ENCODE results near the gene PRDM4.
"Not testable (repeated sequence)": the region's sequence is repeated elsewhere in the genome, so short reads cannot be mapped to it uniquely, and the experiment has no call there.

The PRDM4 gene

GRCh38 chr12:107732365-107732764, 28.6 kb downstream of the PRDM4 start:
- peaks cover 46% of the 10 kb centered on the region for H3K36me3 ChIP-seq (ENCODE audit: insufficient read depth, low read length)
- no peaks in the 10 kb centered on the region for H3K27me3 ChIP-seq (ENCODE audit: insufficient read depth, low read length, poor library complexity)
- H3K27ac ChIP-seq (ENCODE audit: low read length), result no peak overlapping the region
- ATAC-seq (ENCODE audit: insufficient read depth, low read depth) (peak; percentile 24; the same call in 1 of the 3 replicates), DNase-seq (no peak)
- H3K79me2 ChIP-seq (ENCODE audit: insufficient read depth, low read length), result no peaks in the 10 kb centered on the region
- no peaks in the 10 kb centered on the region for H3K4me1 ChIP-seq (ENCODE audit: insufficient read depth, low read length)
- no peaks in the 10 kb centered on the region for H4K20me1 ChIP-seq (ENCODE audit: insufficient read depth, low read length)
- H3K9ac ChIP-seq (ENCODE audit: low read depth, low read length), result no peak overlapping the region
- TF ChIP-seq CTCF (IDR thresholded peaks at IDR 0.05; ENCODE audit: borderline replicate concordance, extremely low read depth, low read length, poor library complexity, severe bottlenecking) (no peak), EZH2 (IDR thresholded peaks at IDR 0.05; ENCODE audit: borderline replicate concordance, low read depth, low read length, severe bottlenecking) (no peak)
- H2AFZ ChIP-seq (ENCODE audit: low read depth, low read length), result no peak overlapping the region
- no peak overlapping the region for H3K4me2 ChIP-seq (ENCODE audit: insufficient read depth, low read length)
- no peak overlapping the region for H3K4me3 ChIP-seq (ENCODE audit: low read depth in 1 of 2, low read length in 2 of 2)
- no peaks in the 10 kb centered on the region for H3K9me3 ChIP-seq (ENCODE audit: insufficient read depth, low read length, severe bottlenecking)

- no peaks in the 10 kb centered on the region for H3K4me1 ChIP-seq (ENCODE audit: insufficient read depth, low read length)
- no peak for ATAC-seq (ENCODE audit: insufficient read depth, low read depth)
- no peak overlapping the region for H2AFZ ChIP-seq (ENCODE audit: low read depth, low read length)
- H3K36me3 ChIP-seq (ENCODE audit: insufficient read depth, low read length), result peaks cover 36% of the 10 kb centered on the region
- H3K4me3 ChIP-seq (ENCODE audit: low read depth in 1 of 2, low read length in 2 of 2), result no peak overlapping the region
- no peaks in the 10 kb centered on the region for H3K27me3 ChIP-seq (ENCODE audit: insufficient read depth, low read length, poor library complexity)
- no peaks in the 10 kb centered on the region for H3K79me2 ChIP-seq (ENCODE audit: insufficient read depth, low read length)
- no peak overlapping the region for H3K9ac ChIP-seq (ENCODE audit: low read depth, low read length)
- no peaks in the 10 kb centered on the region for H4K20me1 ChIP-seq (ENCODE audit: insufficient read depth, low read length)
- no peak for TF ChIP-seq EZH2 (IDR thresholded peaks at IDR 0.05; ENCODE audit: borderline replicate concordance, low read depth, low read length, severe bottlenecking)
- TF ChIP-seq CTCF (IDR thresholded peaks at IDR 0.05; ENCODE audit: borderline replicate concordance, extremely low read depth, low read length, poor library complexity, severe bottlenecking), result no peak
- H3K27ac ChIP-seq (ENCODE audit: low read length), result no peak overlapping the region
- no peak overlapping the region for H3K4me2 ChIP-seq (ENCODE audit: insufficient read depth, low read length)
- no peak for DNase-seq
- no peaks in the 10 kb centered on the region for H3K9me3 ChIP-seq (ENCODE audit: insufficient read depth, low read length, severe bottlenecking)
Observed at GRCh38 chr12:107731366-107731765, 29.6 kb downstream of the PRDM4 start.

DNA sequence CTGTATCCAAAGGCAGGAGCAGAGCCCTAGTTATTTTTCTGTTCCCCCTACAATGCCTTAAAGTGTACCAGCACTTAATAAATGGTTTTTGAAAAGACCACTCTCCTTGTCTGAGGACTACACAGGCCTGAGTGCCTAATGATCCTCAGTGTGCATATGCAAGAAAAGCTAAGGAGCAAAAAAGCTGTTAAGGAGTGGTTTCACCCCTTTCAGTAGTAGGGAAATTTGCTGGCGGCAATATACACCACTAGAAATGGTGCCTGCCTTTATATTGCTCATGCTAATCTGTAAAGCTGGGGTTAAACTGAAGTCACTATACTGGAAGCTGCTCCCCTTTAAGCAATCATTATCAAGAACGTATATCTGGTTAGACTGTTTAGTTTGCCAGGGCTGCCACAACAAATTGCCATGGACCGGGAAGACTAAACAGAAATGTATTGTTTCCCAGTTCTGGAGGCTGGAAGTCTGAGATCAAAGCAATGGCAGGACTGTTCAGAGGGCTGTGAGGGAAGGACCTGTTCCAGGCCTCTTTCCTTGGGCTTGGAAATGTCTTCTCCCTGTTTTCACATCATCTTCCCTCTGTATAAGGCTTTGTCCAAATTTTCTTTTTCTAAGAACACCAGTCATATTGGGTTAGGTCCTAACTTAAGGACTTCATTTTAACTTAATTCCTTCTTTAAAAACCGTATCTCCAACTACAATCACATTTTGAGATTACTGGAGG, 30.2 kb downstream of the PRDM4 start:
- no peak overlapping the region for H3K27ac ChIP-seq (ENCODE audit: low read length)
- H3K4me3 ChIP-seq (ENCODE audit: low read depth in 1 of 2, low read length in 2 of 2), result no peak overlapping the region
- H3K9ac ChIP-seq (ENCODE audit: low read depth, low read length), result no peak overlapping the region
- H3K36me3 ChIP-seq (ENCODE audit: insufficient read depth, low read length), result peaks cover 30% of the 10 kb centered on the region
- no peaks in the 10 kb centered on the region for H4K20me1 ChIP-seq (ENCODE audit: insufficient read depth, low read length)
- no peak overlapping the region for H3K4me2 ChIP-seq (ENCODE audit: insufficient read depth, low read length)
- ATAC-seq (ENCODE audit: insufficient read depth, low read depth) (no peak), DNase-seq (no peak)
- H3K79me2 ChIP-seq (ENCODE audit: insufficient read depth, low read length), result no peaks in the 10 kb centered on the region
- no peaks in the 10 kb centered on the region for H3K9me3 ChIP-seq (ENCODE audit: insufficient read depth, low read length, severe bottlenecking)
- H3K4me1 ChIP-seq (ENCODE audit: insufficient read depth, low read length), result no peaks in the 10 kb centered on the region
- no peaks in the 10 kb centered on the region for H3K27me3 ChIP-seq (ENCODE audit: insufficient read depth, low read length, poor library complexity)
- H2AFZ ChIP-seq (ENCODE audit: low read depth, low read length), result no peak overlapping the region
- no peak for TF ChIP-seq CTCF (IDR thresholded peaks at IDR 0.05; ENCODE audit: borderline replicate concordance, extremely low read depth, low read length, poor library complexity, severe bottlenecking)
- no peak for TF ChIP-seq EZH2 (IDR thresholded peaks at IDR 0.05; ENCODE audit: borderline replicate concordance, low read depth, low read length, severe bottlenecking)

- not testable (repeated sequence) for H2AFZ ChIP-seq (ENCODE audit: low read depth, low read length); H3K4me2 ChIP-seq (ENCODE audit: insufficient read depth, low read length); H3K27ac ChIP-seq (ENCODE audit: low read length); H3K4me1 ChIP-seq (ENCODE audit: insufficient read depth, low read length); H3K9me3 ChIP-seq (ENCODE audit: insufficient read depth, low read length, severe bottlenecking); H3K9ac ChIP-seq (ENCODE audit: low read depth, low read length); H3K27me3 ChIP-seq (ENCODE audit: insufficient read depth, low read length, poor library complexity); ATAC-seq (ENCODE audit: insufficient read depth, low read depth); H4K20me1 ChIP-seq (ENCODE audit: insufficient read depth, low read length); DNase-seq; H3K79me2 ChIP-seq (ENCODE audit: insufficient read depth, low read length); H3K36me3 ChIP-seq (ENCODE audit: insufficient read depth, low read length); H3K4me3 ChIP-seq (ENCODE audit: low read depth in 1 of 2, low read length in 2 of 2)
Observed at GRCh38 chr12:107727742-107728141, 33.2 kb downstream of the PRDM4 start.

DNA sequence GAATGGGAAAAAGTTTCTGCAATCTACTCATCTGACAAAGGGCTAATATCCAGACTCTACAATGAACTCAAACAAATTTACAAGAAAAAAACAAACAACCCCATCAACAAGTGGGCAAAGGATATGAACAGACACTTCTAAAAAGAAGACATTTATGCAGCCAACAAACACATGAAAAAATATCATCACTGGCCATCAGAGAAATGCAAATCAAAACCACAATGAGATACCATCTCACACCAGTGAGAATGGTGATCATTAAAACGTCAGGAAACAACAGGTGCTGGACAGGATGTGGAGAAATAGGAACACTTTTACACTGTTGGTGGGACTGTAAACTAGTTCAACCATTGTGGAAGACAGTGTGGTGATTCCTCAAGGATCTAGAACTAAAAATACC, 33.6 kb downstream of the PRDM4 start:
- not testable (repeated sequence) for H3K4me3 ChIP-seq (ENCODE audit: low read depth in 1 of 2, low read length in 2 of 2); H3K9ac ChIP-seq (ENCODE audit: low read depth, low read length); H3K79me2 ChIP-seq (ENCODE audit: insufficient read depth, low read length); H3K27ac ChIP-seq (ENCODE audit: low read length); H2AFZ ChIP-seq (ENCODE audit: low read depth, low read length); ATAC-seq (ENCODE audit: insufficient read depth, low read depth); H3K36me3 ChIP-seq (ENCODE audit: insufficient read depth, low read length); H3K4me1 ChIP-seq (ENCODE audit: insufficient read depth, low read length); H4K20me1 ChIP-seq (ENCODE audit: insufficient read depth, low read length); H3K9me3 ChIP-seq (ENCODE audit: insufficient read depth, low read length, severe bottlenecking); H3K27me3 ChIP-seq (ENCODE audit: insufficient read depth, low read length, poor library complexity); DNase-seq; H3K4me2 ChIP-seq (ENCODE audit: insufficient read depth, low read length)

Data from DND-41 (cell line).